Activated naive CD8-positive, alpha-beta T cell treated with anti-CD3 and anti-CD28 coated beads for 36 hours (primary cell): ENCODE data around the gene PDE4B. TPM values are rescaled to one million over a fixed set of nuclear protein-coding genes. Genes with fewer than 3 reads are reported as not detected.

Source experiments
- DNase-seq: peaks from one replicate; pipeline ENCODE4 v3.0.0; 2021
- H3K27ac Mint-ChIP-seq: one replicate; pipeline ENCODE4 v1.8.0; 2022; ENCODE audit warnings: mild to moderate bottlenecking, moderate library complexity, mixed read lengths
- H3K27me3 Mint-ChIP-seq: one replicate; pipeline ENCODE4 v1.8.0; 2022; ENCODE audit warnings: mild to moderate bottlenecking, mixed read lengths
- H3K36me3 Mint-ChIP-seq: one replicate; pipeline ENCODE4 v1.8.0; 2021; ENCODE audit warnings: mild to moderate bottlenecking, mixed read lengths
- H3K4me1 Mint-ChIP-seq: one replicate; pipeline ENCODE4 v1.8.0; 2021; ENCODE audit warnings: mixed read lengths
- H3K4me3 Mint-ChIP-seq: one replicate; pipeline ENCODE4 v1.8.0; 2022; ENCODE audit warnings: mild to moderate bottlenecking, moderate library complexity, mixed read lengths
- H3K9me3 Mint-ChIP-seq: one replicate; pipeline ENCODE4 v1.8.0; 2022; ENCODE audit warnings: mixed read lengths
- total RNA-seq, 2 experiments: library from RNA; stranded (reverse); gene quantifications; one replicate each; pipeline ENCODE4 v1.2.3, GENCODE V29; 2021

Gene PDE4B
- total RNA-seq, 2 experiments from 2014 or later: 22.3 to 24.6 TPM

DNA sequence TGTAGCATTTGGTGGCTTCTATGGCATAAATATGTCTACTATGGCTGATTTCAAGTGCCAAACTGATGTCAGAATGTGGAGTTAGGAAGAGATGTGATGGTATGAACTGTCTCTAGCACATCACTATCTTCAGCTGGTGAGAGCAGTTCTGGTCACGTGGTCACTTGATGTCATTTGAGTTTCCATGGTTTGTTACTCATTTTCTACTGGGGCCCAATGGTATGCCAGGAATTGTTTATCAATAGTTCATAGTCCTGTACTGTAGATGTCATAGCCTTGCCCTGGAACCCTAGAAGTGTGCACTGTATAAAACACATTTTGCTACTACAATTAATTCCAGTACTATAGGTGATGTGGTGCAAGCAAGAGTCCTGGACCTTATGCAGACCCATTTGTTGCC is 153.7 kb downstream of the PDE4B start:
- H3K27me3 Mint-ChIP-seq: peaks cover 14% of the 10 kb centered on the region
- H3K4me3 Mint-ChIP-seq: no peak overlapping the region
- H3K27ac Mint-ChIP-seq: no peak overlapping the region
- DNase-seq: no peak
- H3K9me3 Mint-ChIP-seq: no peaks in the 10 kb centered on the region
- no peaks in the 10 kb centered on the region for H3K36me3 Mint-ChIP-seq
- no peaks in the 10 kb centered on the region for H3K4me1 Mint-ChIP-seq

DNA sequence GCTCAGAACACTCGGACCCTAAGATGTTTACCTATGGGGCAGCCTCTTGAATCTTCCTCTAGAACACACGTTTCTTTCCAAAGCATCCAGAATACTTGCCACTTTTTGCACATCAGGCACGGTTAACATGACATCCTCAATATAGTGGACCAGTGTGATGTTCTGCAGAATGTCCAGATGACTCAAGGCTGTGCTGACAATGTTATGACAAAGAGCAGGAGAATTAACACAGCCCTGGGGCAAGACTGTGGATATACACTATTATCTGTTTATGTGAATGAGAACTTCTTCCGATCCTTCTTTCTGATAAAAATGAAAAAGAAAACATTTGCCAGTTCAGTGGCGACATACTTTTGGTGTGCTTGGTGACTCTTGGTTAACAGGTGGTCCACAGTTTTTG is 154.3 kb downstream of the PDE4B start:
- Mint-ChIP-seq H3K4me3 (no peak overlapping the region), H3K27ac (no peak overlapping the region), H3K27me3 (peaks cover 11% of the 10 kb centered on the region), H3K9me3 (no peaks in the 10 kb centered on the region), H3K36me3 (no peaks in the 10 kb centered on the region), H3K4me1 (no peaks in the 10 kb centered on the region)
- DNase-seq: no peak

GRCh38 chr1:65948609-65949229 is 156.0 kb downstream of the PDE4B start:
- H3K27me3 Mint-ChIP-seq: peaks cover 6% of the 10 kb centered on the region
- H3K4me3 Mint-ChIP-seq: no peak overlapping the region
- no peaks in the 10 kb centered on the region for H3K9me3 Mint-ChIP-seq
- no peaks in the 10 kb centered on the region for H3K36me3 Mint-ChIP-seq
- peaks cover 1% of the 10 kb centered on the region for H3K4me1 Mint-ChIP-seq
- H3K27ac Mint-ChIP-seq: no peak overlapping the region
- DNase-seq: no peak

GRCh38 chr1:65949230-65949626 is 156.5 kb downstream of the PDE4B start:
- DNase-seq: no peak
- H3K27me3 Mint-ChIP-seq: peaks cover under 1% of the 10 kb centered on the region

DNA sequence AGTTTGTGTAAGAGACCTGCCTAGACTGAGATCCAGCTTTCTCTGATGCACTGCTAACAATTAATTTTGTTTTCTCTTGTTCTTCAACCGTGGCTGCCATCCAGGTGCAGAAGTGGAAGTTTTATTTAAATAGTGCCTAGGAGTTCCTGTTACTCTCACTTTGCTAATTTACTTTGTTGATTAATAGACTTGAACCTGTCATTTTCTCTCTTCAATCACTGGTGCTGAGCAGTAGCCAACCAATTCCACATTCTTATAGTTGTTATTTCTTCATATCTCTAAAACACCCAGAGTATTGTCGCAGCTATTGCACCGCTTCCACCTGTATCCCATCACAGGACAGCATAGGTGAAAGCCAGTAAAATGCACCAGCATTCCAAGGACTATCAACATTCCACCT is 157.2 kb downstream of the PDE4B start:
- Mint-ChIP-seq H3K9me3 (no peaks in the 10 kb centered on the region), H3K4me3 (no peak overlapping the region), H3K27me3 (no peaks in the 10 kb centered on the region), H3K27ac (no peak overlapping the region), H3K36me3 (no peaks in the 10 kb centered on the region), H3K4me1 (peaks cover 1% of the 10 kb centered on the region)
- DNase-seq: no peak

More at GRCh38 chr1:65949230-65949626, 156.5 kb downstream of the PDE4B start:
- H3K9me3 Mint-ChIP-seq: no peaks in the 10 kb centered on the region
- peaks cover 1% of the 10 kb centered on the region for H3K4me1 Mint-ChIP-seq
- no peaks in the 10 kb centered on the region for H3K36me3 Mint-ChIP-seq
- H3K27ac Mint-ChIP-seq: no peak overlapping the region
- no peak overlapping the region for H3K4me3 Mint-ChIP-seq

DNA sequence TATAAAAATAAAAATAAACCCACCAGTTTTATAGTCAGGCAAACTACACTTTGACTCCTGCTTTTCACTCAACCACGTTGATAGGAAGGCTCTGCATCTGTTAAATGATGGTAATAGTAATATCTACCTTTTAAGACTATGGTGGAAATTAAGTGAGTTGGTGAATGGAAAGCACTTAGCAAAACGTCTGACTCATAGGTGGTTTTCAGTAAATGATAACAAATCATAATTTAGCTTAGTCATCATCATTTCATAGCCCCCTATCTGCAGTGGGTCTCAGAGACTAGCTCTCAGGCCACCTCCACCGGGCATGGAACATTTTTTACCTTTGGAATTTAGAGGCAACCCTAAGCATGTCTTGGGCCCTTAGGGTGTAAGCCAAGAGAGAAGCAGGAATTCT is 160.0 kb downstream of the PDE4B start:
- Mint-ChIP-seq H3K27ac (no peak overlapping the region), H3K27me3 (no peaks in the 10 kb centered on the region), H3K4me1 (peaks cover 1% of the 10 kb centered on the region), H3K4me3 (no peak overlapping the region), H3K9me3 (no peaks in the 10 kb centered on the region), H3K36me3 (no peaks in the 10 kb centered on the region)
- DNase-seq: no peak

- no peak for DNase-seq
- Mint-ChIP-seq H3K27me3 (no peaks in the 10 kb centered on the region), H3K36me3 (no peaks in the 10 kb centered on the region), H3K4me1 (peaks cover 1% of the 10 kb centered on the region), H3K4me3 (no peak overlapping the region), H3K27ac (no peak overlapping the region), H3K9me3 (no peaks in the 10 kb centered on the region)
Measured at GRCh38 chr1:65953170-65953569, 160.5 kb downstream of the PDE4B start.

GRCh38 chr1:65955071-65955470 is 162.4 kb downstream of the PDE4B start:
- H3K27ac Mint-ChIP-seq: no peak overlapping the region
- H3K4me3 Mint-ChIP-seq: no peak overlapping the region
- no peaks in the 10 kb centered on the region for H3K36me3 Mint-ChIP-seq
- H3K4me1 Mint-ChIP-seq: peaks cover 1% of the 10 kb centered on the region
- no peak for DNase-seq
- peaks cover 3% of the 10 kb centered on the region for H3K27me3 Mint-ChIP-seq
- H3K9me3 Mint-ChIP-seq: no peaks in the 10 kb centered on the region

DNA sequence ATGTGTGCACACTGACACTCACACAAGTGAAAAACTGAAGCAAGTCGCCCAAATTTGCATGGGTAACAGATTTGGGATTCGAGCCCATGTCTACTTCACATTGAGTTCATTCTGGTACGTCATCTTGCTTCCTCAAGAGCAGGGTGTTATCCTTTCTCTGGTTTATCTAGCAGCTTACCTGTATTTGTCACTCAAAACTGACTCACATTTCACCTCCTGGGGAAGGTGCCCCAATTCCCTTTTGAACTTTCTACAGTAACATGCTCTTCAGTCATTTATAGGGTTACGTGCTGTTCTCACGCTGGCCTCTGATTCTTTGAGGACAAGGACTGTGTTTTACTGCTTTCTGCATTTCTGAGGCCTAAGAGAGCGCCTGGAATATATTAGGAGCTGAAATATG is 162.8 kb downstream of the PDE4B start:
- Mint-ChIP-seq H3K27me3 (peaks cover 3% of the 10 kb centered on the region), H3K27ac (no peak overlapping the region), H3K4me3 (no peak overlapping the region), H3K36me3 (no peaks in the 10 kb centered on the region), H3K9me3 (no peaks in the 10 kb centered on the region), H3K4me1 (peaks cover 1% of the 10 kb centered on the region)
- DNase-seq: no peak

GRCh38 chr1:65958561-65959350 is 166.1 kb downstream of the PDE4B start:
- DNase-seq: peak; percentile 6
- no peak overlapping the region for H3K27ac Mint-ChIP-seq
- no peaks in the 10 kb centered on the region for H3K4me1 Mint-ChIP-seq
- H3K4me3 Mint-ChIP-seq: no peak overlapping the region
- H3K36me3 Mint-ChIP-seq: no peaks in the 10 kb centered on the region
- peaks cover 7% of the 10 kb centered on the region for H3K27me3 Mint-ChIP-seq
- H3K9me3 Mint-ChIP-seq: no peaks in the 10 kb centered on the region

GRCh38 chr1:65959896-65960567 is 167.3 kb downstream of the PDE4B start:
- H3K27me3 Mint-ChIP-seq: peaks cover 7% of the 10 kb centered on the region
- no peak overlapping the region for H3K4me3 Mint-ChIP-seq
- no peak for DNase-seq
- H3K9me3 Mint-ChIP-seq: no peaks in the 10 kb centered on the region
- no peak overlapping the region for H3K27ac Mint-ChIP-seq
- no peaks in the 10 kb centered on the region for H3K36me3 Mint-ChIP-seq
- H3K4me1 Mint-ChIP-seq: no peaks in the 10 kb centered on the region

GRCh38 chr1:65963156-65963888 is 170.6 kb downstream of the PDE4B start:
- H3K4me1 Mint-ChIP-seq: no peaks in the 10 kb centered on the region
- DNase-seq: no peak
- no peak overlapping the region for H3K4me3 Mint-ChIP-seq
- no peak overlapping the region for H3K27ac Mint-ChIP-seq
- peaks cover 7% of the 10 kb centered on the region for H3K27me3 Mint-ChIP-seq
- no peaks in the 10 kb centered on the region for H3K36me3 Mint-ChIP-seq
- no peaks in the 10 kb centered on the region for H3K9me3 Mint-ChIP-seq

DNA sequence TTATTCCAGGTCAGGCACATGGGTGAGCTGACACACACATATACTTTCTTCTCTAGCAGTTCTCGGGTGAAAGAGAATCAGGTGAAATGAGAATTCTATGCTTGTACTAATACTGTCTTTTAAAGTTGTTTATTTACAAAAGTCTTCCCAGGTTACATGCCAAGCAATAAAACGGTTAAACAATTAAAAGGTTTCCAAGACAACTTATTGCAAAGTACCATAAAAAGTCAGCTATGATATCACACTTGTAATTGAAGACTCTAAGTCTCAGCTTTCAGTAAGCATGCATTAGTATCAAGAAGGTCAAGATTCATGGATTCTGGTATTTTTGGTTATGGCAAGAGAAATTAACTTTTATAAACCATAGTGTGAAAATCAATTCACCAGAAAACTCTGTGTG is 171.4 kb downstream of the PDE4B start:
- Mint-ChIP-seq H3K4me1 (no peaks in the 10 kb centered on the region), H3K27ac (no peak overlapping the region)
- no peak for DNase-seq

GRCh38 chr1:65965112-65965996 is 172.7 kb downstream of the PDE4B start:
- Mint-ChIP-seq H3K9me3 (no peaks in the 10 kb centered on the region), H3K27ac (no peak overlapping the region), H3K27me3 (peaks cover 3% of the 10 kb centered on the region), H3K36me3 (no peaks in the 10 kb centered on the region), H3K4me1 (no peaks in the 10 kb centered on the region), H3K4me3 (no peak overlapping the region)
- no peak for DNase-seq

More for the DNA sequence above, 171.4 kb downstream of the PDE4B start:
- Mint-ChIP-seq H3K27me3 (peaks cover 7% of the 10 kb centered on the region), H3K4me3 (no peak overlapping the region), H3K36me3 (no peaks in the 10 kb centered on the region), H3K9me3 (no peaks in the 10 kb centered on the region)
